ENCODE measurements around the gene ABCC4. TPM values are rescaled to one million over a fixed set of nuclear protein-coding genes. Genes with fewer than 3 reads are reported as not detected.

Gene ABCC4
- total RNA-seq, 6 experiments from 2014 or later: 1.1 to 4.9 (median 3.8) TPM

DNA sequence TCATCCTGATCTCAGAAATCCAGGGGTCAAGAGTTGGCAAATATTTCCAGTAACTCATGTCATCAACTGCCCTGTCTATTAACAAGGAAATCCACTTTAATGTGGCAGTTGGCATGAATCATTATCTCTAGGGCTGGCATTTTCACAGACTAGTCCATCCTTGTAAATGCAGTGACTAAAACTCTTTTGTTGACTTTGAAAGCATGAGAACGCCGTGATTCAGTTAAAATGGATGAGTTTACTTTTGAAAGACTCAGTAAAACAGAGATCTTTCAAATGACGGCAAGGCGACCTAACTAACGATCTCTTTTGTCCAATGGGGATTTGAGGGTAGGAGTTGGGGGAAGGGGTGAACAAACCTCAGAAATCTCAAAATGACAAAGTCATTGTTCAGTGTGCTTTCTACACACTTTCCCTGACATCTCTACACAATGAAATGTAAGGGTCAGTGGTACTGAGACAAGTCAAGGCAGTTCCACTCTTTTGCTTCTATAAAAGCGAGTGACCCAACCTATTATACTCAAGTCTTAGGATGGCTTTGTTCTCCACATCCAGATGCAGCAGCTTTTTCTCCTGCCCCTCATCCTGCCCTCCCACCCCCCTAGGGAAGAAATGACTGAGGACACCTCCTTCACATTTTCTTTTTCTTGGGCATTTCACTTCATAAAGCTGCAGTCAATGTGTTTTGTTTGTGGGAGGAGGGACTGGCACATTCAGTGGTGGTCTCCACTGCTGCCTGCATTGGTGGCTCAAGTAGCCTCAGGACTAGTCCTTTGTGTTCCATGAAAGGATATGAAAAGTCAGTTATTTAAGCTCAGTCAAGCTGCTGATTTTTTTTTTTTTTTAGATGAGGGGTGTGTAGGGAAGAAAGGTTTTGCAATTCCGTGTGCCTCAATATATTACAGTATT is 200.5 kb downstream of the ABCC4 start:
- Histone ChIP-seq H3K4me3 (no peak overlapping the region), H3K27ac (no peak overlapping the region), H3K4me1 (no peaks in the 10 kb centered on the region), H3K9me3 (peaks cover 0 to 3% (median 0%) of the 10 kb centered on the region in 4 donors), H3K36me3 (no peaks in the 10 kb centered on the region), H3K27me3 (no peaks in the 10 kb centered on the region)
- intact Hi-C loops (cut with DNase I): no loop called here
- TF ChIP-seq POLR2A (IDR thresholded peaks at IDR 0.05) (no peak), CTCF (IDR thresholded peaks at IDR 0.05) (no peak)
- WGBS (ENCODE audit: insufficient coverage, low coverage, low lambda C conversion rate, missing lambda C conversion rate): 86% methylated on average over 7 of the region's 7 CpGs
- no peak for ATAC-seq
- no peak for DNase-seq

GRCh38 chr13:95099541-95099940 is 201.7 kb downstream of the ABCC4 start:
- Histone ChIP-seq H3K4me1 (no peaks in the 10 kb centered on the region), H3K27me3 (no peaks in the 10 kb centered on the region), H3K27ac (no peak overlapping the region), H3K4me3 (no peak overlapping the region), H3K36me3 (no peaks in the 10 kb centered on the region), H3K9me3 (peaks cover 0 to 3% (median 0%) of the 10 kb centered on the region in 4 donors)
- ATAC-seq (no peak), DNase-seq (no peak)
- intact Hi-C loops (cut with DNase I): no loop called here
- 74% methylated on average over 5 of the region's 6 CpGs for WGBS (ENCODE audit: insufficient coverage, low coverage, low lambda C conversion rate, missing lambda C conversion rate)
- no peak for TF ChIP-seq CTCF (IDR thresholded peaks at IDR 0.05)
- TF ChIP-seq POLR2A (IDR thresholded peaks at IDR 0.05): no peak

GRCh38 chr13:95098916-95099315 is 202.3 kb downstream of the ABCC4 start:
- no peaks in the 10 kb centered on the region for H3K27me3 ChIP-seq
- DNase-seq: no peak
- WGBS (ENCODE audit: insufficient coverage, low coverage, low lambda C conversion rate, missing lambda C conversion rate): 83% methylated on average over 2 of the region's 2 CpGs
- H3K27ac ChIP-seq: no peak overlapping the region
- TF ChIP-seq POLR2A (IDR thresholded peaks at IDR 0.05) (no peak), CTCF (IDR thresholded peaks at IDR 0.05) (no peak)
- peaks cover 0 to 3% (median 0%) of the 10 kb centered on the region in 4 donors for H3K9me3 ChIP-seq
- H3K4me3 ChIP-seq: no peak overlapping the region
- intact Hi-C loops (cut with DNase I): no loop called here
- no peaks in the 10 kb centered on the region for H3K36me3 ChIP-seq
- no peaks in the 10 kb centered on the region for H3K4me1 ChIP-seq
- ATAC-seq: no peak

GRCh38 chr13:95091755-95092154 is 209.5 kb downstream of the ABCC4 start:
- no peak for DNase-seq
- no peaks in the 10 kb centered on the region for H3K36me3 ChIP-seq
- no peak overlapping the region for H3K27ac ChIP-seq
- no peak for TF ChIP-seq CTCF (IDR thresholded peaks at IDR 0.05)
- no peak for TF ChIP-seq POLR2A (IDR thresholded peaks at IDR 0.05)
- intact Hi-C loops (cut with DNase I): no loop called here
- WGBS (ENCODE audit: insufficient coverage, low coverage, low lambda C conversion rate, missing lambda C conversion rate): 62% methylated on average over 3 of the region's 3 CpGs
- no peaks in the 10 kb centered on the region for H3K9me3 ChIP-seq
- H3K4me1 ChIP-seq: no peaks in the 10 kb centered on the region
- H3K27me3 ChIP-seq: no peaks in the 10 kb centered on the region
- ATAC-seq: no peak
- no peak overlapping the region for H3K4me3 ChIP-seq
